HFFc6 (cell line): Measurements from ENCODE around the gene TBC1D25. TPM values are rescaled to one million over a fixed set of nuclear protein-coding genes. Genes with fewer than 3 reads are reported as not detected.
"Not testable (repeated sequence)": the region's sequence is repeated elsewhere in the genome, so short reads cannot be mapped to it uniquely, and the experiment has no call there.

ENCODE experiments used
- DNase-seq: peaks from one replicate; pipeline ENCODE4 v3.0.0-alpha.2; 2018
- H3K27ac Mint-ChIP-seq: 2 replicates; pipeline ENCODE4 v1.8.0; 2020; ENCODE audit warnings: mild to moderate bottlenecking, mixed read lengths
- H3K27me3 Mint-ChIP-seq: 2 replicates; pipeline ENCODE4 v1.8.0; 2021; ENCODE audit warnings: mild to moderate bottlenecking, moderate library complexity, mixed read lengths; ENCODE audit not compliant: insufficient read depth
- H3K36me3 Mint-ChIP-seq: 2 replicates; pipeline ENCODE4 v1.8.0; 2021; ENCODE audit warnings: low read depth, mixed read lengths
- H3K4me1 Mint-ChIP-seq: 2 replicates; pipeline ENCODE4 v1.8.0; 2020; ENCODE audit warnings: low read depth, mixed read lengths
- H3K4me3 Mint-ChIP-seq: 2 replicates; pipeline ENCODE4 v1.8.0; 2020; ENCODE audit warnings: mild to moderate bottlenecking, moderate library complexity, mixed read lengths
- H3K9me3 Mint-ChIP-seq: 2 replicates; pipeline ENCODE4 v1.8.0; 2020; ENCODE audit warnings: mild to moderate bottlenecking, mixed read lengths
- total RNA-seq, 6 experiments: library from RNA; stranded (reverse); fragmentation: NEBNext Ultra II Directional; extraction: Animal tissue kit (Norgen Biotek cat#: 25700); gene quantifications; 2 replicates in 1 of 6; 3 replicates in 5 of 6; pipeline ENCODE4 v1.2.3, GENCODE V29; 2021
- TF ChIP-seq, protein P1 (sequence below): fragments of 200-600 bp; sonication (generic); IDR thresholded peaks from 2 replicates; pipeline ENCODE4 v1.5.0; 2021; ENCODE audit warnings: antibody characterized with exemption, mild to moderate bottlenecking

Gene TBC1D25
- total RNA-seq, 6 experiments from 2014 or later, result 13.0 to 15.3 (median 13.8) TPM

DNA sequence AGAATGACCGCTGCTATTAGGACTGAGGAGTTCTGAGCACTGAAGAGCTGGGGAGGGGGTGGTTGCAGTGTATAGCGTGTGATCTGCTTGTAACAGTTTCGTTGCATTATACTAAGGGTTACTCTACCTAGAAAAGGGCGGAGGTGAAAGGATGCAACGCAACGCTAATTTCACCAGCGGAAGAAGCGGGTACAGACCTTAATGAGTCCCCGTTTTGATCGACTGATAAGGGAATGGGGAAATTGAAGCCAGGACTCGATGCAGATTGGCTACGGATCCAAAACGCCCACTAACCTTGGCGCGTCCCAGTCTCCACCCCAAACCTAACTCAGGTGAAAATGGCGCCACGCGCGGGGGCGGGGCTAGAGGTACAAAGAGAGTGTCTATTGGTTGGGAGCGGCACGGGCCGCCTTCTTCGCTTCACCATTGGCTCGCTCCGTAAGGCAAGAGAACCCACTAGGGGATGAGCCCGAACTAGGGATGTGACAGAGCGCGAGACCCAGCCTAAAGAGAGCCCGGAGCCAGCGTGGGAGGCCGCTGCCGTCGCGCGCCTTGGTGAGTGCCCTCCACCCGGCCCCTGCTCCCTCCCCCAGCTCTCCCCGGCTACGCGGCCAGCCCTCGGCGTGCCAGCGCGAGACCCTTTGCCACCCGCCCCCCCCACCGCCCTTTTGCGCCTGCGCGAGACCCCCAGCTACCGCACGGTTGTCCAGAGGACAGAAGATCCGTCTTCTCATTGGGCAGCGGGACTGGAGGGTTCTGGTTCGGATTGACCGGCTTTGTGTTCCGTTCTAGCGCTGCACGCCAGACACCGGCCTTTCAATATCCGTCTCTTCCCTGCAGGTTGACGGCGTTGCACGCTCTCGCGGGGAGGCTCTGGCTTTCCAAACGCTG lies 17.9 kb upstream of the TBC1D25 start, which contains the start of gene EBP:
Gene EBP (plus strand): TSS at position 456 of the 891 bp plus-strand sequence. CDS start 1,964 bp downstream, outside the sequence.
- peaks cover 13% of the 10 kb centered on the region for H3K4me1 Mint-ChIP-seq
- H3K4me3 Mint-ChIP-seq, result peak within 1 kb of the TSS; percentile 91
- H3K9me3 Mint-ChIP-seq, result no peaks in the 10 kb centered on the region
- peak; percentile 79 for DNase-seq
- peaks cover 3% of the 10 kb centered on the region for H3K27me3 Mint-ChIP-seq
- TF ChIP-seq, protein P1, sequence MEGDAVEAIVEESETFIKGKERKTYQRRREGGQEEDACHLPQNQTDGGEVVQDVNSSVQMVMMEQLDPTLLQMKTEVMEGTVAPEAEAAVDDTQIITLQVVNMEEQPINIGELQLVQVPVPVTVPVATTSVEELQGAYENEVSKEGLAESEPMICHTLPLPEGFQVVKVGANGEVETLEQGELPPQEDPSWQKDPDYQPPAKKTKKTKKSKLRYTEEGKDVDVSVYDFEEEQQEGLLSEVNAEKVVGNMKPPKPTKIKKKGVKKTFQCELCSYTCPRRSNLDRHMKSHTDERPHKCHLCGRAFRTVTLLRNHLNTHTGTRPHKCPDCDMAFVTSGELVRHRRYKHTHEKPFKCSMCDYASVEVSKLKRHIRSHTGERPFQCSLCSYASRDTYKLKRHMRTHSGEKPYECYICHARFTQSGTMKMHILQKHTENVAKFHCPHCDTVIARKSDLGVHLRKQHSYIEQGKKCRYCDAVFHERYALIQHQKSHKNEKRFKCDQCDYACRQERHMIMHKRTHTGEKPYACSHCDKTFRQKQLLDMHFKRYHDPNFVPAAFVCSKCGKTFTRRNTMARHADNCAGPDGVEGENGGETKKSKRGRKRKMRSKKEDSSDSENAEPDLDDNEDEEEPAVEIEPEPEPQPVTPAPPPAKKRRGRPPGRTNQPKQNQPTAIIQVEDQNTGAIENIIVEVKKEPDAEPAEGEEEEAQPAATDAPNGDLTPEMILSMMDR, result no peak
- peaks cover 3% of the 10 kb centered on the region for H3K36me3 Mint-ChIP-seq
- peak within 1 kb of the TSS; percentile 62 for H3K27ac Mint-ChIP-seq

DNA sequence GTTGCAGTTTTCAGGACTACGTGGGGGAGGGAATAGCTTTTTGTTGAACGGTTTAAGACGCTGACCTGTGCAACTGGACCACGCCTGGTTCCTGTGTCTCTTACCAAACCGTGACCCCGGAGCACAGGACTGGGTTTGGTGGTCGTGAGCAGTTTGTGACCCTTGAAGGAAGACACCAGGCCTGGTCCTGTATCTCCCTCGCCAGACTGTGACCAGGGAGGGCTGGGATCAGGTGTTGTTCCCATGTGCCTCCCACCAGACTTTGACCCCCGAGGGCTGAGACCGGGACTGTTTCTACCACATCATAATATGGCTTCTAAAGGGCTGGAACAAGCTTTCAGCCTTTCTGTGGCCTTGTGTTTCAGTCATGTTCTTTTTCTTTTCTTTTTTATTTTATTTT lies 17.2 kb upstream of the TBC1D25 start:
- peaks cover 3% of the 10 kb centered on the region for H3K27me3 Mint-ChIP-seq
- peak overlapping the region; percentile 91 for H3K4me3 Mint-ChIP-seq
- peaks cover 5% of the 10 kb centered on the region for H3K36me3 Mint-ChIP-seq
- no peak for DNase-seq
- H3K27ac Mint-ChIP-seq, result peak overlapping the region; percentile 62
- TF ChIP-seq, protein P1, result no peak
- H3K9me3 Mint-ChIP-seq, result no peaks in the 10 kb centered on the region
- H3K4me1 Mint-ChIP-seq, result peaks cover 15% of the 10 kb centered on the region

DNA sequence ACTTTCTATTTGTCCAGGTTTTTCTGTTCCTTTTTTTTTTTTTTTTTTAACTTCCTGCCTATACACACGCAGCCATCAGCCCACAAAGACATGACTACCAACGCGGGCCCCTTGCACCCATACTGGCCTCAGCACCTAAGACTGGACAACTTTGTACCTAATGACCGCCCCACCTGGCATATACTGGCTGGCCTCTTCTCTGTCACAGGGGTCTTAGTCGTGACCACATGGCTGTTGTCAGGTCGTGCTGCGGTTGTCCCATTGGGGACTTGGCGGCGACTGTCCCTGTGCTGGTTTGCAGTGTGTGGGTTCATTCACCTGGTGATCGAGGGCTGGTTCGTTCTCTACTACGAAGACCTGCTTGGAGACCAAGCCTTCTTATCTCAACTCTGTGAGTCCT lies 15.8 kb upstream of the TBC1D25 start:
- DNase-seq, result no peak
- TF ChIP-seq, protein P1, result no peak
- H3K27me3 Mint-ChIP-seq, result peaks cover 3% of the 10 kb centered on the region
- H3K9me3 Mint-ChIP-seq, result no peaks in the 10 kb centered on the region
- peak overlapping the region; percentile 43; the same call in 1 of the 2 replicates for H3K4me3 Mint-ChIP-seq
- peaks cover 10% of the 10 kb centered on the region for H3K36me3 Mint-ChIP-seq
- no peak overlapping the region for H3K27ac Mint-ChIP-seq
- H3K4me1 Mint-ChIP-seq, result peaks cover 15% of the 10 kb centered on the region

DNA sequence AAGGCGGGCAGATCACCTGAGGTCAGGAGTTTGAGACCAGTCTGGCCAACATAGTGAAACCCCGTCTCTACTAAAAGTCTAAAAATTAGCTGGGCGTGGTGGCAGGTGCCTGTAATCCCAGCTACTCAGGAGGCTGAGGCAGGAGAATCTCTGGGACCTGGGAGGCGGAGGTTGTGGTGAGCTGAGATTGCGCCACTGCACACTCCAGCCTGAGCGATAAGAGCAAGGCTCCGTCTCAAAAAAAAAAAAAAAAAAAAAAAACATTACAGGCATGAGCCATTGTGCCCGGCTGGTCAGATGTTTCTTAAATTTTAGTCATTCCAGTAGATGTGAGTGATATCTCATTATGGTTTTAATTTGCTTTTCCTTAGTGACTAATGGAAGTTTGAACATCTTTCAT lies 13.7 kb upstream of the TBC1D25 start:
- not testable (repeated sequence) for DNase-seq, H3K4me3 Mint-ChIP-seq, H3K27ac Mint-ChIP-seq, H3K9me3 Mint-ChIP-seq, H3K27me3 Mint-ChIP-seq
- Mint-ChIP-seq H3K4me1 (peaks cover 12% of the 10 kb centered on the region), H3K36me3 (peaks cover 12% of the 10 kb centered on the region)

DNA sequence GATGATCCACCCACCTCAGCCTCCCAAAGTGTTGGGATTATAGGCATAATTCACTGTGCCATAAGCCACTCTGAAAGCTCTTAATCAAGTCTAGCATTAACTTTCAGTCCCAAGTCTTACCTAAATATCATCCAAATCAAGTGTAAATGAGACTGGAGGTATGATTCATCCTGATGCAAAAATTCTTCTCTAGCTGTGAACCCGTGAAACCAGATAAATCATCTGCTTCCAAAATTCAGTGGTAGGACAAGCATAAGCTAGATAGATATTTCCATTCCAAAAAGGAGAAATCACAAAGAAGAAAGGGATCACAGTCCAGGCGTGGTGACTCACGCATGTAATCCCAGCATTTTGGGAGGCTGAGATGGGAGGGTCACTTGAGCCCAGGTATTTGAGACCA lies 8.8 kb upstream of the TBC1D25 start:
- H3K36me3 Mint-ChIP-seq, result peaks cover 12% of the 10 kb centered on the region
- H3K4me1 Mint-ChIP-seq, result peaks cover 20% of the 10 kb centered on the region
- no peak for DNase-seq
- H3K27me3 Mint-ChIP-seq, result peaks cover 2% of the 10 kb centered on the region; the same call in 1 of the 2 replicates
- H3K9me3 Mint-ChIP-seq, result no peaks in the 10 kb centered on the region
- TF ChIP-seq, protein P1, result no peak
- no peak overlapping the region for H3K4me3 Mint-ChIP-seq
- peak overlapping the region; percentile 98; the same call in 1 of the 2 replicates for H3K27ac Mint-ChIP-seq

DNA sequence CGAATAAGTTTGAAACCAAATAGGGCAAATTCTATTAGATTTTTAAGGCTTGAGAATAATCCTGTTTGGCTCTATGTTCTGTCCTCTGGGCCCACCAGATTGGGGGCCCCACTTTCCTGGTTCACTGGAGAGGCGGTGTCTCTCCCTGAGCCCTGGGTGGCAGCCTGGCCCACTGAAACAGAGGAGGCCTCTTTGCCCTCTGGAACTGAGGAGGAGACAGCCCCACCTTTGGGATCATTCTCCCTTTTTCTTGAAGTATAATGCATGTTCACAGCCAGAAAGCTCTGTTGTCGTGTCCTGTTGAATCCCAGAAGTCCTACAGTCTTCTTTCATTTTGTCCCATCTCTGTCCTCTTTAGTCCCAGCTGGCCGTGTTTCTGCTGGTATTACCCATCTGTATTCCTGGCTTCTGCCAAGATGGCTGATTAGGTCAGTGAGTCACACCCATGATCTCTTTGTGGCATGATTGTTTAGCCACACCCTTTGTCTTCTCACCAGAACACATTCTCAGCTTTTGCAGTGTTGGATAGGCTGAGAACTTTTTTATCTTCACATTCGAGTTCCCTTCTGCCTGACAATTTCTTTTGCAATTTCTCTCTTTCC lies 8.1 kb upstream of the TBC1D25 start:
- Mint-ChIP-seq H3K36me3 (peaks cover 11% of the 10 kb centered on the region), H3K27ac (peak overlapping the region; percentile 98), H3K27me3 (peaks cover 2% of the 10 kb centered on the region; the same call in 1 of the 2 replicates), H3K4me1 (peaks cover 18% of the 10 kb centered on the region), H3K9me3 (no peaks in the 10 kb centered on the region), H3K4me3 (peak overlapping the region; percentile 70)
- DNase-seq, result peak; percentile 70
- TF ChIP-seq, protein P1, result no peak
